GM12891 (cell line): ENCODE data around the gene MVB12B.

ENCODE experiments used
- DNase-seq: peaks from one replicate; pipeline ENCODE4 v3.0.0; 2011; ENCODE audit warnings: low spot score; ENCODE audit not compliant: insufficient read length
- FAIRE-seq: peaks from 2 replicates; lab custom pipeline; 2011; peaks lifted over from hg19 to GRCh38; lab: Jason Lieb, UNC
- PAX5 ChIP-seq: IDR thresholded peaks from 2 replicates; pipeline ENCODE4 v1.6.1; 2011; ENCODE audit warnings: low read length, moderate library complexity, mild to moderate bottlenecking; ENCODE audit not compliant: insufficient read depth, severe bottlenecking
- POLR2A ChIP-seq: IDR thresholded peaks from 2 replicates; pipeline ENCODE4 v1.6.1; 2011; ENCODE audit warnings: low read depth, low read length, control low read depth
- POLR2AphosphoS5 ChIP-seq: IDR thresholded peaks from 2 replicates; pipeline ENCODE4 v1.6.1; 2011; ENCODE audit warnings: low read depth, low read length, control low read depth
- POU2F2 ChIP-seq: IDR thresholded peaks from 2 replicates; pipeline ENCODE4 v1.6.1; 2011; ENCODE audit warnings: low read depth, mild to moderate bottlenecking, control low read depth, low read length, moderate library complexity
- SPI1 ChIP-seq: IDR thresholded peaks from 2 replicates; pipeline ENCODE4 v1.6.1; 2011; ENCODE audit warnings: low read depth, low read length, control low read depth
- TAF1 ChIP-seq: IDR thresholded peaks from 2 replicates; pipeline ENCODE4 v1.6.1; 2011; ENCODE audit warnings: low read depth, low read length, control low read depth

Gene MVB12B

GRCh38 chr9:126489581-126490213, 163.1 kb downstream of the MVB12B start:
- FAIRE-seq = no peak
- TF ChIP-seq SPI1 = no peak
- no peak for TF ChIP-seq PAX5
- TF ChIP-seq POLR2AphosphoS5 = no peak
- no peak for DNase-seq

DNA sequence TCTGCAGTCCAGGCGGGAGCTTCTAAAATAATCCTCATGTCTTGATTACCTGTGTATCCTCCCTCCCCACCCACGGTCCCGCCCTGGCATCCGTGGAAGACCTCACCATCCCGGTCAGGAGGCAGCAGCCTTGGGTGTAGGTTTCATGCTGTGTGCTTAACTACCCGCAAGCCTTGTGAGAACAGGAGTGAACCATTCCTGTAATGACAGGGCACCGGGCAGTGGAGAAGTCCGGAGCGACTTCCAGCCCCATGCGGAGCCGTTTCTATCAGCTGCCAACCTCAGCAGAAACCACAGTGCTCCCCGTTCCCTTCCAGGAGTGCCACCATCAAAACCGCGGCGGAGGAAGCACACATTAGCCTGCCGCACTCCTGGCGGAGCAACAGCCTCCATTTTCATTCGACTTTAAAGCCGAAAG, 163.6 kb downstream of the MVB12B start:
- FAIRE-seq (no peak), DNase-seq (no peak)
- TF ChIP-seq POU2F2 = no peak
- TF ChIP-seq POLR2A = no peak
- TF ChIP-seq TAF1 = no peak
- no peak for TF ChIP-seq SPI1
- no peak for TF ChIP-seq PAX5
- TF ChIP-seq POLR2AphosphoS5 = no peak

GRCh38 chr9:126490871-126491567, 164.4 kb downstream of the MVB12B start:
- DNase-seq (no peak), FAIRE-seq (peak; percentile 81)
- TF ChIP-seq POU2F2 (no peak), PAX5 (no peak), POLR2A (no peak), SPI1 (no peak), POLR2AphosphoS5 (no peak), TAF1 (no peak)

DNA sequence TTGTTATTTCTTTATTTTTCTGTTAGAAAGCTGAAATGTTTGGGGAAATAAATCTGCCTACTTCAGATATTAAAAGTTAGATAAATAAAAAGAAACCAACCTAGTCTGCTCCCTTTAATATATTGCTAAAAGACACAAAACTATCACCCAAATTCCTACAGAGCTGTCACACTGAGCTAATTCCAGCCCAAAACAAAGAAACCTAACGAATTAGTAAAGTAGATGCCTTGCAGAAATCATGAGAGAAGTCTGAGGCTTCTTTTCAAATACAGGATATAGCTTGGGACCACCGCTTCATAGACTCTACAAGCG, 164.9 kb downstream of the MVB12B start:
- FAIRE-seq = no peak

DNA sequence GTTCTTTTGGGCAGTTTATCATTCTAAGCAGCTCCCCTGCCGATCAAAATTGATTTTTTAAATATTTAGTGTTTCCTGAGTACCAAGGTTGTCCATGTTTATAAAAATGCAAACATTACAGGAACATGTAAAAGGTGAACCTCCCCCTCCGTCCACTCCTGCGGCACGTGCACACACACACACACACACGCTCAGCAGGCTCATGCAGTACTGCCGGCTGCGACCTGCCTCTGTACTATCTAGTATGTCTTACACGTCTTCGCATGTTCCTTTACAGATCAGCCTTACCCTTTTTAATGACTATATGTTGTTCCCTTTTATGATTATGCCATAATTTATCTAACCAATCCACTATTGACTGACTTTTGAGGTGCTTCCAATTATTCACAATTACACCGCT, 165.3 kb downstream of the MVB12B start:
- TF ChIP-seq POU2F2 (no peak), POLR2A (no peak), SPI1 (no peak), POLR2AphosphoS5 (no peak), PAX5 (no peak), TAF1 (no peak)
- DNase-seq (no peak), FAIRE-seq (no peak)

More for the DNA sequence above, 164.9 kb downstream of the MVB12B start:
- TF ChIP-seq PAX5 (no peak), SPI1 (no peak), POU2F2 (no peak), POLR2AphosphoS5 (no peak), POLR2A (no peak), TAF1 (no peak)
- no peak for DNase-seq

- DNase-seq (no peak), FAIRE-seq (no peak)
- no peak for TF ChIP-seq POU2F2
- no peak for TF ChIP-seq POLR2A
- no peak for TF ChIP-seq SPI1
- no peak for TF ChIP-seq PAX5
- TF ChIP-seq TAF1 = no peak
- TF ChIP-seq POLR2AphosphoS5 = no peak
Measured at GRCh38 chr9:126494264-126494663, 167.6 kb downstream of the MVB12B start.

DNA sequence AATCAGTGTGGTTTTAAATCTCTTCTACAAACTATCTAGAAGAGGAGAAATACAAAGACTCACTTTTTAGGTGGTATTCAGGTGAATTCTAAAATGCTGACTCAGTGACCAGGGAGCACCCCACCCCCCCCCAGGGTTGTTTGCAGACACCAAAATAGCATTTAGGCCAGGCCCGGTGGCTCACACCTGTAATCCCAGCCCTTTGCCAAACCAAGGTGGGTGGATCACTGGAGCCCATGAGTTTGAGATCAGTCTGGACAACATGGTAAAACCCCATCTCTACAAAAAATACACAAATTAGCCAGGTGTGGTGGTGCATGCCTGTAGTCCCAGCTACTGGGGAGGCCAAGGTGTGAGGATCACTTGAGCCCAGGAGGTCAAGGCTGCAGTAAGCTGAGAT, 168.1 kb downstream of the MVB12B start:
- no peak for DNase-seq
- TF ChIP-seq TAF1 (no peak), POLR2AphosphoS5 (no peak), POLR2A (no peak), POU2F2 (no peak), SPI1 (no peak), PAX5 (no peak)
- FAIRE-seq = no peak

- no peak for FAIRE-seq
- TF ChIP-seq TAF1 = no peak
- no peak for TF ChIP-seq POLR2A
- TF ChIP-seq POU2F2 = no peak
- TF ChIP-seq PAX5 = no peak
- TF ChIP-seq SPI1 = no peak
- no peak for TF ChIP-seq POLR2AphosphoS5
- no peak for DNase-seq
Measured at GRCh38 chr9:126495411-126496180, 169.0 kb downstream of the MVB12B start.

- DNase-seq = no peak
- no peak for TF ChIP-seq POU2F2
- no peak for TF ChIP-seq POLR2AphosphoS5
- TF ChIP-seq SPI1 = no peak
- TF ChIP-seq POLR2A = no peak
- TF ChIP-seq TAF1 = no peak
- no peak for TF ChIP-seq PAX5
- FAIRE-seq = no peak
Measured at GRCh38 chr9:126496181-126496576, 169.6 kb downstream of the MVB12B start.

- no peak for TF ChIP-seq POLR2A
- TF ChIP-seq PAX5 = no peak
- no peak for TF ChIP-seq SPI1
- no peak for TF ChIP-seq POU2F2
- TF ChIP-seq TAF1 = no peak
- no peak for TF ChIP-seq POLR2AphosphoS5
- no peak for FAIRE-seq
- no peak for DNase-seq
Measured at GRCh38 chr9:126496781-126497659, 170.4 kb downstream of the MVB12B start.
